ENCODE measurements around the gene CUL4A.

DNA sequence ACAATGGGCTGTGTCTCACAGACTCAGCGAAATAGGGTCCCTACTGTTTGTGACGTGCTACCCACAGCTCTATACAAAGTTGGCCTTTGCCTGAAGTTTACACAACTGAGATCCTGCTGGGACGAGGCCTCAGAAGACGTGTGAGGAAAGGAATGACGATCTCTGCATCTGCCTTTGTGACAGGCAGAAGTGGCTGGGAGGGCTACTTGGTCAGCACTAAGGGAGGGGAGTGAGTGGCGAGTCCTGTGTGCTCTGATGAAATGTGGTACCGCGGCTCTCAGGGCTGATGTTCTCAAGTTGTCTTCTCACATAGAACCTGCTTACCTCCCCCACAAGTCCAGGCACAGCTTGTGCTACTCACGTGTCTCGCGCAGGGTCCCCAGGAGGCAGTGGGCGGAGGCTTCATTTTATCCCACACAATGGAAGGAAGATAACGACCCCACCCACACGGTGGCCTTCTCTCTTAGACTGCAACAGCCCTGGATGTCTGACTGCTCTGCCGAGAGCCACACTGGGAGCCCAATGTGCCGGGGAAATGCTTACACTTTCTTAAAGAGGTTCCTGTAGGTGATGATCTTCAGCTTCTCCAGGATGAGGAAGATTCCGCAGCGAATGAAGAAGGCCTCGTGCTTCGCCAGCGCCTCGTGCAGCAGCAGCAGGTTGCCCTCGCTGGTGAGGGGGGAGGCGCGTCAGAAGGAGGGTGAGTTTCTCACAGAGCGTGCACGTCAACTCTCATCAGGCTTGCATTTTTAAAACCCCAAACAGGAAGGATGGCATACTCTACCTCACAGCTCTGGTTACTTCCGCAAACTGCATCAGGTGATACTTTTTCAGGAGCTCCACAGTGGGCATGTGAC is 29.8 kb upstream of the CUL4A start:
- TF ChIP-seq, protein P1, sequence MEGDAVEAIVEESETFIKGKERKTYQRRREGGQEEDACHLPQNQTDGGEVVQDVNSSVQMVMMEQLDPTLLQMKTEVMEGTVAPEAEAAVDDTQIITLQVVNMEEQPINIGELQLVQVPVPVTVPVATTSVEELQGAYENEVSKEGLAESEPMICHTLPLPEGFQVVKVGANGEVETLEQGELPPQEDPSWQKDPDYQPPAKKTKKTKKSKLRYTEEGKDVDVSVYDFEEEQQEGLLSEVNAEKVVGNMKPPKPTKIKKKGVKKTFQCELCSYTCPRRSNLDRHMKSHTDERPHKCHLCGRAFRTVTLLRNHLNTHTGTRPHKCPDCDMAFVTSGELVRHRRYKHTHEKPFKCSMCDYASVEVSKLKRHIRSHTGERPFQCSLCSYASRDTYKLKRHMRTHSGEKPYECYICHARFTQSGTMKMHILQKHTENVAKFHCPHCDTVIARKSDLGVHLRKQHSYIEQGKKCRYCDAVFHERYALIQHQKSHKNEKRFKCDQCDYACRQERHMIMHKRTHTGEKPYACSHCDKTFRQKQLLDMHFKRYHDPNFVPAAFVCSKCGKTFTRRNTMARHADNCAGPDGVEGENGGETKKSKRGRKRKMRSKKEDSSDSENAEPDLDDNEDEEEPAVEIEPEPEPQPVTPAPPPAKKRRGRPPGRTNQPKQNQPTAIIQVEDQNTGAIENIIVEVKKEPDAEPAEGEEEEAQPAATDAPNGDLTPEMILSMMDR (IDR thresholded peaks at IDR 0.05; ENCODE audit: extremely low read depth in 1 of 2, insufficient read depth in 1 of 2, low read depth in 1 of 2, low read length in 2 of 2): no peak
- no peak for TF ChIP-seq EZH2 (IDR thresholded peaks at IDR 0.05; ENCODE audit: borderline replicate concordance, low read depth, low read length, severe bottlenecking)
- no peak for TF ChIP-seq JUN (IDR thresholded peaks at IDR 0.05; ENCODE audit: borderline replicate concordance, insufficient read depth, insufficient read length, low read depth)
- no peak for TF ChIP-seq POLR2A (IDR thresholded peaks at IDR 0.05; ENCODE audit: low read depth, low read length)

Measured in endothelial cell of umbilical vein (primary cell).